Activated CD4-positive, alpha-beta T cell treated with anti-CD3 and anti-CD28 coated beads, Interleukin-2, amount 50 U/mL, for 24 hours (primary cell): Measurements from ENCODE around the gene PFKL.
"Not testable (repeated sequence)": the region's sequence is repeated elsewhere in the genome, so short reads cannot be mapped to it uniquely, and the experiment has no call there.

ENCODE experiments used
- DNase-seq, 2 donors: peaks; one replicate each; pipeline ENCODE4 v3.0.0-alpha.2; 2020; ENCODE audit warnings: low read depth in 1 of 2, low spot score in 1 of 2

PFKL gene

DNA sequence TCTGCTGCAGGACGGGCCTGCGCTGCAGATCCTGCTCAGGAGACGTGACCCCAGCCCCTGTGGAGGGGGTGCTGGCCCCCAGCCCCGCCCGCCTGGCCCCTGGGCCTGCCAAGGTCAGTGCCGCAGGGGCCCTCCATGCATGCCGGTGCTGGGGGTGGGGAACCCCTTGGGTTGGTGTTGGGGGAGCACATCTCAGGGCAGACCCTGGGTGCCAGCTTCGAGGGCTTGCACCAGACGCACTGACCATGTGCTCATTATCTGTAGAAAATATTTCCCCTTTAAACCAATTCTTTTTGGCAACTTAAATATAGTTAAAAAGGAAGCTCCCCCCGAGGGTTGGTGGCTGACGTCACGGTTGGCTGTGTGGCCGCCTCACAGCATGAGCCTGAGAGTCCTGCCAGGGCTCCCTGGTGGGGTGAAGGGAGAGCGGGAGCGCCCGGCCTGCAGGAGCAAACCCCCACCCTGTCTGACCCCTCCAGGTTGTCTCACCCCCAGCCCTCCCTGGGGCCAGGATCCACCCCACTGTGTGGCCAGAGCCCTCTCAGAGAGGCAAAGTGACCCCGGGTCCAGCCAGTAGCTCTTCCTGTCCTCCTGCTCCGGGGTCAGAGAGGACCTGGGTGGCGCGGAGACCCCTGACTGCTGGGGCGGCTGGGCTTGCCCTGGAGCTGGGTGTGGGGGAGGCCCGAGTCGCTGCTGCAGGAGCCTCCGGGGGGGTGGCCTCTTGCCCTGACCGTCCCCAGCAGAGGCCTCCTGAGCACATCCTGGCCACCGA is 5.3 kb upstream of the PFKL start:
- DNase-seq: no peak

DNA sequence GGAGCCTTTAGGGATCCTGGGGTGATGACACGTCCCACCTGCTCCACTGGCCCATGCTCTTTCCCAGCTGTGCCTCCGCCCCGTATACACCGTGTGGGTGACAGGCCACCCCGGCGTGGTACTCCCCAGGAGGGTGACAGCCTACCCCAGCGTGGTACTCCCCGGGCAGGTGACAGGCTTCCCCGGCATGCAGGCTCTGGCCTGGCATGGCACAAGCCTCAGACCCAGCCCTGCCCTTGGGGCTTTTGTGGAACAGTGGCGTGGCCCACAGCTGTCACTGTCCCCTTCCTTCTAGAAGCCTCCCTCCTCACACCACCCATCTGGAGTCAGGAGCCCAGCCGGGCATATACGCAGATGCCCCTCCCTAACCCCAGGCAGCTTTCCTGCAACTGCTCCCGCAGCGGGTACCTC is 4.7 kb upstream of the PFKL start:
- DNase-seq: no peak

DNA sequence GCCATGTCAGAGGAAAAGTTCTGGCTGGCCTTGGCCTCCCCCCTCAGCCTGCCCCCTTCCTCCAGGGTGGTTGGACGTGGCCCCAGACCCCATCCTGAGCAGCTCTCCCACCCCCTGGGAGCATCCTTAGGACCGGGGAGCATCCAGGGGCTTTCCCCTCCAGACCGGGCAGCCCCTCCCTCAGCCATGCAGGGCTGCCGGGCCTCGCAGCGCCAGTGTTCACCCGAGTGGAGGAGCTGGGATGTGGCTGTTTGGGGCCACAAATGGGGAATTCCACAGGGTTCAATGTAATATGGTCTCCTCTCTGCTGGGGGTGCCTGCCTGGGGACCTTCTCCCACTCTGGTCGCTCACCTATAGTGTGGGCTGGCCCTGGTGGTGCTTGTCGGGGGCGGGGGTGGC is 4.2 kb upstream of the PFKL start:
- no peak for DNase-seq

DNA sequence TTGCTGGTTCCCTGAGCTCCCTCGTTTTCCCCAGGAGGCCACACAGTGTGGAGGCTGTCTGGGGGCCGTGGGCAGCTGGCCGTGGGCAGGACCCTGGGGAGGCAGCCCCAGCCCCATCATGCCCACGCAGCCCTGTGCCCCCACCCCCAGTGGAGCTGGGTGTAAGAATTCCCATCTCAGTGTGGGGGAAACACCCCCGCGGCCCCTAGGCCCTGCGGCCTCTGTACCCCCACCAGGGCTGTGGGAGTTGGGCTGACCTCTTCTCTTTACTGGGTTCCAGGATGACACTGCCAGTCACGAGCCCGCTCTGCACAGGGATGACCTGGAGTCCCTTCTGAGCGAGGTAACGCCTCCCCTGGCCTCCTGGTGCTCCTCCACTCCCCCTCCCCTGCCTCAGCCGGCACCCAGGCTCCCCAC is 3.7 kb upstream of the PFKL start:
- no peak for DNase-seq

DNA sequence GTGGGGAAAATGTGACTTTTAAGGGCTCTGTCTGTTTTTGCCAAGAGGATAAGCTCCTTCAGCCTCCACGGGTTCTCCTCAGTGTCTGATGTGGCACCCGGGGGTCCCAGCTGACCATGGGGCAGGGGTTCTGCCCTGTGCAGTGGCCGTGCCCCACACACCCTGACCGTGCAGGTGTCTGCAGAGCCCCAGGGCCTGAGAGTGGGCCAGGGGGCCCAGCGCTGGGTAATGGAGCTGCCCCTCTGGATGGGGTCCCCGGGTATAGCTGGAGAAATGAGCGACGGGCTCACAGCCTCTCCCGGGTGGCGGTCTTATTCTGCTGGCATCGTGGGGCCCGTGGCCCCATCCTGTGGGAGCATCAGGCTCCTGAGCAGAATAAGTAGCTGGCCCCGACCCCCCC is 2.9 kb upstream of the PFKL start:
- DNase-seq: no peak

DNA sequence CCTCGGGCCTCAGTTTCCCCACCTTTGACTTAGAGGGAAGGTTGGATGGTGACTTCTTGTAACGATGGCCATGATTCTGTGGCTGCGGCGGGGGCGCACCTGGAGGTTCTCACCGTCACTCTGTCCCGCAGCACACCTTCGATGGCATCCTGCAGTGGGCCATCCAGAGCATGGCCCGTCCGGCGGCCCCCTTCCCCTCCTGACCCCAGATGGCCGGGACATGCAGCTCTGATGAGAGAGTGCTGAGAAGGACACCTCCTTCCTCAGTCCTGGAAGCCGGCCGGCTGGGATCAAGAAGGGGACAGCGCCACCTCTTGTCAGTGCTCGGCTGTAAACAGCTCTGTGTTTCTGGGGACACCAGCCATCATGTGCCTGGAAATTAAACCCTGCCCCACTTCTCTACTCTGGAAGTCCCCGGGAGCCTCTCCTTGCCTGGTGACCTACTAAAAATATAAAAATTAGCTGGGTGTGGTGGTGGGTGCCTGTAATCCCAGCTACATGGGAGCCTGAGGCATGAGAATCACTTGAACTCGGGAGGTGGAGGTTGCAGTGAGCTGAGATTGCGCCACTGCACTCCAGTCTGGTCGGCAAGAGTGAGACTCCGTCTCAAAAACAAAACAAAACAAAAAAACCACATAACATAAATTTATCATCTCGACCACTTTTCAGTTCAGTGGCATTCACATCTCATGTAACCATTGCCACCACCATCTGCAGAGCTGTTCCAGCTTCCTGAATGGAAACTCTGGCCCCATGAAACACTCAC is 2.1 kb upstream of the PFKL start:
- peak; percentile 46 to 63 for DNase-seq

DNA sequence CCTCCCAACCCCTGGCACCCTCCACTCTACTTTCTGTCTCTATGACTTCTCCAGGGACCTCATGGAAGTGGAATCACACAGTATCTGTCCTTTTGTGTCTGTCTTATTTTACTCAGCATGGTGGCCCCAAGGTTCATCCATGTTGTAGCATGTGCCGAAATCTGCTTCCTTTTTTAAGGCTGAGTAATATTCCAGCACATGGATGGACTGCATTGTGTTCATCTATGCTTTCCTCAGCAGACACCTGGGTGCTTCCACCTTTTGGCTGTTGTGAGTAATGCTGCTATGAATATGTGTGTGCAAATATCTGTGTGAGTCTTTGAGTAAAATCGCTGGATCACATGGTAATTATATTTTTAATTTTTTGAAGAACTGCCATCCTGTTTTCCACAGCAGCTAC is 1.6 kb upstream of the PFKL start:
- no peak for DNase-seq

DNA sequence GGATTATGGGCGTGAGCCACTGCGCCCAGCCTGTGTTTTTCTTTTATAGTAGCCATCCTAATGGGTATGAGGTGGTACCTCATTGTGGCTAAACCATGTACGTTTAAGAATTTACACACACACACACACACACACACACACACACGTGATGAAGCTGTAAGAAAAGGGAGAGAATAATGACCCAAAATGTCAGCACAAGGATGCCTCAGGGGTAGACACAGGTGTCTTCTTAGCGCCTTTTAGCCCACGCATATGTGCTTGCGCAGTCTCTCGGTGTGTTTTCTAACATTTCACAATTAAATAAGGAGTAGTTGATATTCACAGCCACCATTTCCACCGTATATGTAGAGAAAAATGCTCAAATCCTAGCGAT is 782 bp upstream of the PFKL start:
- DNase-seq: no peak

DNA sequence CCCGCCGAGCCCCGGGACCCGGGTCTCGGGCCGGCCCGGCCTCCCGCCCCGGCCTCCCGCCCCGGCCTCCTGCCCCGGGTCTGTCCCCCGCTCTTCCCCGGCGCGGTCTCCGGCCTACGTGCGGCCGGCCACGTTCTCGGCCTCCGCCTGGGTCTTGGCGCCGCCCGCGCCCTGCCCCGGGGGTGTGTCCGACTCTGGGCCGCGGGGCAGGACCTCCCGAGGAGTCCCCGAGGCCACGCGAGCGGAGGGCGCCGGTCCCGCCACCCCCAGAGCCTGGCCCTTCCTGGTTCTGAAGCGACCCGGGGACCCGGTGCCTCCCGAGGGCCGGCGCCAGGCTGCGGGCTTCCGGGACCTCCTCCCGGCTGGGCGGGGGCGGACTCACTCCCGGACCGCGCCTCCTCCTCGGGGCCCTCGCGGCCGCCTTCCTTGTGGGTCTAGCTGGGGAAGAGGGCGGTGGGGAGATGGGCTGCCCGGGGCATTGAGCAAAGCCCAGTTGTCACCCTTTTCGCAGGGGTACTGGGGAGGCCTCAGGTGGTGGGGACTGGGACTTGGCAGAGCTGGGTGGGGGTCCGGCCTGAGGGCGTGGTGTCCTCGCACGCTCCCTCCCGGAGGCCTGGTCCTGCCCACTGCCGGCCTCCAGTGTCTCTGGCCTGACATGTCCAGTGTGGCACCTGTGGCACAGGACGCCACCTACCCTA is 558 bp downstream of the PFKL start:
- peak in 1 of 2 donors; percentile 41 for DNase-seq

DNA sequence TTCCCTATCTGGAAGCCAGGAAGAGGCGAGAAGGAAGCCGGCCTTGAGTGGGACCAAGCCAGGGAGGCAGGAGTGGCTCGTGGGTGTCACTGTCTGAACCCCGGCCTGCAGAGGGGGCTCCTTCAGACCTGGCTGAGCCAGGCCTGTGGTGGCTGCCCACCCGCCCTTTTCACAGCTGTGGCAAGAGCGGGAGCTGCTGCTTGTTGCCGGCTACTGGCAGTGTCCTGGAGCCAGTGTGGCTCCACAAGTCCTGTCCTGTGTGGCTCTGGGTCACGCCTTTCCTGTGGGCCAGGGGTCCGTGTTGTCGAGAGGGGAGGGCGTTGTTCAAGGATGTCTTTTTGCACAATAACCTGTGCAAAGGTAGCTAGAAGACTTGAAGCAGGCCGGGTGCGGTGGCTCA is 1.3 kb downstream of the PFKL start:
- DNase-seq: no peak

DNA sequence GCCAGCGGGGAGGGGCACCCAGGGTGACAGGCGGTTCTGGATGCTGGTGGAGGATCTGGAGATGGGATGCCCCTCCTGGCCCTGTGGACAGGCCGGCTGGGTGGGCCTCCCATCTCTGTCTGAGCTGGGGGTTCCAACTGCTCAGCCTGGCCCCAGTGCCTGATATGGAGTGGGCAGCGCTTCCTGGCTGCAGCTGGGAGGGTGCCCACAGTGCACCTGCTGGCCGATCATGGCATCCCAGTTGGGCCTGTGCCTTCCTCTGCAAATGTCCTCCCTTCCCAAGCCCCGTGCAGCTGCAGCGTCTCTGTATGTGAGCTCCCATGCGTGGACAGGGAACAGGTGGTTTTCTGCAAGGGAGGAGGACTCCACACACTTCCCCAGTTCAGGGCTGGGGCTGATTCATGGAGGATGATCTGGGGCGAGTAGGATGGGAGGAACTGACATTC is 2.1 kb downstream of the PFKL start:
- no peak for DNase-seq

DNA sequence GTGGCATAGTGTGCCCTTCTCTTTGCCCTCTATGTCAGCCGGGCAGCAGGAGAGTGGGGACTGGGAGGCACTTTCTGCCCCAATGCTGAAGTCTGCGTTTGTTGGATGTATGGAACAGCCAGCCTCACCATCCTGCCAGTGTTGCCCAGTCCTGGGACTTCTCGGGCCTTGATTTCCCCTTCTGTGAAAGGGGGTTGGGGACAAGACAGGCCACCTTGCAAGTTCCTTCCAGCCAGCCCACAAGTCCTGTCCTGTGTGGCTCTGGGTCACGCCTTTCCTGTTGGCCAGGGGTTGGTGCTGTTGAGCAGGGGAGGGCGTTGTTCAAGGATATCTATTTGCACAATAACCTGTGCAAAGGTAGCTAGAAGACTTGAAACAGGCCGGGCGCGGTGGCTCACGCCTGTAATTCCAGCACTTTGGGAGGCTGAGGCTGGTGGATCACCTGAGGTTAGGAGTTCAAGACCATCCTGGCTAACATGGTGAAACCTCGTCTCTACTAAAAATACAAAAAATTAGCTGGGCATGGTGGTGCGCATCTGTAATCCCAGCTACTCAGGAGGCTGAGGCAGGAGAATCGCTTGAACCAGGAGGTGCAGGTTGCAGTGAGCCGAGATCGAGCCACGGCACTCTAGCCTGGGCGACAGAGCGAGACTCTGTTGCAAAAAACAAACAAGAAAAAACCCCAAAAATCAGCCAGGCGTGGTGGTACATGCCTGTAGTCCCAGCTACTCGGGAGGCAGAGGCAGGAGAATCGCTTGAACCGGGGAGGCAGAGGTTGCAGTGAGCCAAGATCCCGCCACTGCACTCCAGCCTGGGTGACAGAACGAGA is 2.9 kb downstream of the PFKL start:
- DNase-seq: not testable (repeated sequence)

DNA sequence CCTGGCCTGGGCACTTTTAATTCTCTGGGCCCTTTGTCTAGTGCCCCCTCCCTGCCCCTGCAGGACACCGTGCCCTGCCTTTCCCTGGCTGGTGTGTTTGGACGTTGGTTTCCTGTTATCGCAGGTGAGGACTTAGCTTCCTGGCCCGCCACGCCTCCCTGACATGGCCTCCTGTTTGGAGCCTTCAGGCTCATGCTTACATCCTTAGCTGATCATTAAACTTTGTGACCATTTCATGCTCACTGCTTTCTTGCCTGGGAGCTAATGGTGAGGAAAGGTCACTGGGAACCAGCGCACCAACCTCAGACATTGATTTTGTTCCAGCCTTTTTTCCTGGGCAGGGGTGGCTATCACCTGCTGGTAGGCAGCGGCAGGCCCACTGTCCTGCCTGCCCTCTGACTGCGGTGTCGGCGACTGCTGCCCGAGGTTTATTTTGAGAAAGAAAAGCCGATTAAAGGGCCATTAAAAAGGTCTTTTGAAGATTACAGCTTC is 3.7 kb downstream of the PFKL start:
- DNase-seq: no peak

DNA sequence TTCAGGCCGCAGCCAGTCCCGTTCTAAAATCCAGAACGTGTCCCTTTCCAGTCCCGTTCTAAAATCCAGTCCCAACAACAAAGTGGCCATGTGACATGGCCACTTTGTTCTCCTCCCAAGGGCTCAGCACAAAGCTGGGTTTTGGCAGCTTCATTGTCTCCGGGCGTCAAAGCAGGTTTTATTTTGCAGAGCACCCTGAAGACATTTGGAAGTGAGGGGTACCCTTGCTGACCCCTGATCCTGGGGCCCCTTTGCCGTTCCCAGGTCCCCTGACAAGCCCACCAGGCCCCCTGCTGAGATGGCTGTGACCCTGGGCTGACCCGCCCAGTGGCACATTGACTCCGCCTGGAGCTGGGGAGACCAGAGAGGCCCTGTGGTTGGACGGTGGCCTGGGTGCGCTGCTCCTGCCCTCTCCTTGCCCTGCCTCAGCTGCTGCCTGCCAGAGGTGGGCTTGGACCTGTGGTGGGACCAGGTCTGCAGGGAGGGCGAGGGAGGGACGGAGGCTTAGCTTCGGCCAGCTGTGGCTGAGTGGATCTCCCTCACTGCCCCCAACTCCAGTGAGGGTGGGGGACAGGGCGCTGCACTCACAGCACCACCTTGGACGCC is 4.3 kb downstream of the PFKL start:
- no peak for DNase-seq

DNA sequence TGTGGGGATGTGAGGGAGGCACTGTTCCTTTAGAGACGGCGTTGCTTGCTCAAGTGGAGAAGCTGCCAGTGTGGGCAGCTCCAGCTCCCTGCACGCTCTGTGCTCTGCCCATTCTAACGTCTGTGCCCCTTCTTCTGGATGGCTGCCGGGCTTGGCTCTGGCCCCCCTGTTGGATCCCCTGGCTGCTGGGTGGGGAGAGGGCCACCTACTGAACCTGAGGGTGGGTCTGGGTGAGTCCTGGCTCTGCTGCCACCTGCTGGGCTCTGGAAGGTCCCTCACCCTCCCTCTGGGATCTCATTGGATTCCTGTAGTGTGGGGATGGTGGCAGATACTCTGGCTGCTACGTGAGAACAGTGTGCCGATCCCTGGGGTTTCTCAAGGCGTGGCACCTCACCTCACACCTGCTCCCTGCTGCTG is 5.0 kb downstream of the PFKL start:
- no peak for DNase-seq

DNA sequence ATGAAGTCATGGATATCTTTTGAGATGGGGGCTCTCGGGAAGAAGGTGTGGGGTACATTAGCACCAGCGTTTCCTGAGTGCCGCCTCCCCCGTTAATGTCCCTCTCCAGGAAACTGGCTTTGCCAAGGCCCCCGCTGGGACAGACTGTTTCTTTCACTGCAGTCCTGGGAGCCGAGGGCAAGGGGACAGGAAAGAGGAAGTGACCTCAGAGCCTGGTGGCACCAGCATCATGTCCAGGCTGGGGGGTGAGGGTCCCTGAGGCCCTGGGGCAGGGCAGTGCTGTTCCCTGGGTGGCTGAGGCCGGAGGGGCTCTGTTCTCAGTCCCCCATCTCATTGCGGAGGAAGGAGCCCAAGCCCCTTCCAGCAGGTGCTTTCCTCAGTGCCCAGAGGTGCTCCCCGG is 5.8 kb downstream of the PFKL start:
- DNase-seq: no peak

DNA sequence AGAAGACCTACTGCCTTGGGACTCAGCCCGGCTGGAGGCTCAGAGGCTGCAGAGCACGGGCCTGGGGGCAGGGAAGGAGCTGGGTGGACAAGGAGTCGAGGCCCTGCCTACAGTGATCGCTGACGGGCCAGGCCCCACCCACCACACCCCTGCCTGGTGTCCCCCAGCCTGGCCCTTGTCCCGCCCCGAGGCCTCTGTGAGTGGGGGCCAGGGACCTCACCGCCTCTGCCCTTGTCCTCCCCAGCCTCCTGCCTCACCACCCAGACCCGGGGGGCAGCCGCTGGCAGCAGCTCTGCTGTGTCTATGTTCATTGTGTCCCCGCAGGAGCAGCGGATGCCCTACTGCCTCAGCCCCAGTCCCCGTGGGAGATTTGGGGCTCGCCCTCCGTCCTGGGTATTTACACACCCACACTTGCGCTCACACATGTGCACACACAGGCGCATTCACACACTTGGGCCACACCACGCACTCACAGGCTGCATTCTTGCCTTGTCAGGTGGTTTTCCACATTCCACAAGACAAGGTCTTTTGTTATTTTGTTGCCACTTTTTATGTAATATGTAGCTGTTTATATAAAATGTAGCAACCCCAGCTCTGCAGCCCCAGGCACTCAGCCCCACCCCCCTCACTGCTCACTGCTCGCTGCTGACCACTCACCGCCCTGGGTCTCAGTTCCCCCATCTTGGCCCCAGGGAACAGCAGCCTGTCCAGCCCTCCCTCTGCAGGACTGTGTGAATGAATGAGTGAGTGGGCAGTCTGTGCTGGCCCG is 7.3 kb downstream of the PFKL start:
- no peak for DNase-seq

DNA sequence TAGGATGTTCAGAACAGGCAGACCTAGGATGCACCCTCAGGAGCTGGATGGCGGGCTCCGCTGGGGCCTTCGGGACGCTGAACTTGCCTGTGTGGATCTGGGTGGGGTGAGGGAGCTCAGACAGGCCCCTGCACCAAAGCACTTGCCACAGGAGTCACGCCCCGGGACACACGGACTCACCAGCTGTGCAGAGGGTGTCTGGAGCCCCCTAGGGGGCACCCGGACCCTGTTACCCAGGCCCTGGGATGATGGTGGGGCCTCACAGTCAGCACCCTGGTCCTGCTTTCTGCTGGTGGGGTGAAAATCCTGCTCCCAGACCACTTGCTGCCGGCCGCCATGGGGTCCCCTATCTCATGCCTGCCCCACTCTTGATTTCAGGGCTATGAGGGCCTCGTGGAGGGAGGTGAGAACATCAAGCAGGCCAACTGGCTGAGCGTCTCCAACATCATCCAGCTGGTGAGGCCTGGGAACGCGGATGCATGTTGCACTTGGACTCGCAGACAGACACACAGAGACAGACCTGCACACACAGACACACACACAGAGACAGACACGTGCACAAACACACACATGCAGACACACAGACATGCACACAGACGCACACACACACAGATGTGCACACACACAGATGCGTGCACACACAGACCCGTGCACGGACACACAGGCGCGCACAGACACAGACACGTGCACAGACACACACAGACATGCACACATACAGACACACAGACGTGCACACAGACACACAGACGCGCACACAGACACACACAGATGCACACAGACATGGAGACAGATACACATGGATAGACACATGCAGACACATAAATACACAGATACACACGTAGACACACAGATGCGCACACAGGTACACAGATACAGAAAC is 11.0 kb downstream of the PFKL start:
- DNase-seq: no peak

DNA sequence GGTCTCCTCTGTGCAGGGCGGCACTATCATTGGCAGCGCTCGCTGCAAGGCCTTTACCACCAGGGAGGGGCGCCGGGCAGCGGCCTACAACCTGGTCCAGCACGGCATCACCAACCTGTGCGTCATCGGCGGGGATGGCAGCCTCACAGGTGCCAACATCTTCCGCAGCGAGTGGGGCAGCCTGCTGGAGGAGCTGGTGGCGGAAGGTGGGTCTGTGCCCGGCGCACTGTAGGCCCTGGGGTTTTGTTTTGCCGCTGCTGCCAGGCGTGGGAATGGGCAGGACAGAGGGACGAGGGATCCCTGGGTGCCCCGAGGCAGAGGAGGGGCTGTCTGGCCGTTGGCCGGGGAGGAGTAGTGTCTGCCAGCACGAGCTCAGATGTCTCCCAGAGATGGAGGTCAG is 12.2 kb downstream of the PFKL start:
- no peak for DNase-seq
